Testis (tissue), 2 donors: ENCODE data around the gene TMUB1.

ENCODE experiments used
- CTCF ChIP-seq, 3 experiments: fragments of 450-650 bp in 2 of 3; fragments of 200-600 bp in 1 of 3; sonication (generic) in 1 of 3; IDR thresholded peaks; one replicate each; pipeline ENCODE4 v1.5.1; 2016 to 2019; ENCODE audit warnings: antibody characterized with exemption in 3 of 3, mild to moderate bottlenecking in 2 of 3, moderate library complexity in 1 of 3
- POLR2A ChIP-seq: fragments of 450-650 bp; IDR thresholded peaks from one replicate; pipeline ENCODE4 v1.6.1; 2017; ENCODE audit warnings: antibody characterized with exemption, mild to moderate bottlenecking, moderate library complexity

GRCh38 chr7:151095123-151095797 lies 12.0 kb upstream of the TMUB1 start:
- no peak for TF ChIP-seq CTCF (IDR thresholded peaks at IDR 0.05)
- no peak for TF ChIP-seq POLR2A
